ENCODE results near the gene SPATA13.

Gene SPATA13

DNA sequence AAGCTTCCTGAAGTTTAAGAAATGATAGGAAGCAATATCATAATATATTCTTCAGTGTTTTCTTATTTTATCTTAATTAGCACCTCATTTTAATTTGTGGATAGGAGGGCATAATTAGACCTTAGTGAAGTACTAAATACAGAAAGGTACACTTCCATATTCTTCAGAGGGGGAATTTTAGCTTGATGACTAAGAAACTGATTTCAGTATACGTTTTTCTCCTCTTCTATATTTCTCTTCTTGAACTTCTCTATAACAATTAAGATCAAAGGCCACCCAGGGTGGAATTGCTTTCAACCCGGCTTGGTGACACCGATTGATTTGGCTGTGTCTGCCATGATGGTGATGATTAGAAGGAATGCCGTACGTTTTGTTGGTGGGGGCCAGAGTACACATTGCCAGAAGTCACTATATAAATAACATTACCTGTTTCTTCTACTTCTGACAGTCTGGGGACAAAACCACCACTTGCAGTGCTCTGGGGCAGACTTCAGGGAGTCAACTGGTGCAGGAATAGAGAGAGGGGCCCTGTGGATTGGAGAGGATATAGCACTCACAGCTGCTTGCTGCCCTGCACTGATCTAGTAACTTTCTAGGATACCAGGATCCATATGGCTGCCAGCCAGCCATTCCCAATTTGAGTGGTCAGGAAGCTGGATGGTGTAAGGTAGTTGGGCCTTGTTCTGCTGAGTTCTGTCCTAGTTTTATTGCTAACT lies 73.8 kb downstream of the SPATA13 start:
- TF ChIP-seq, protein P1, sequence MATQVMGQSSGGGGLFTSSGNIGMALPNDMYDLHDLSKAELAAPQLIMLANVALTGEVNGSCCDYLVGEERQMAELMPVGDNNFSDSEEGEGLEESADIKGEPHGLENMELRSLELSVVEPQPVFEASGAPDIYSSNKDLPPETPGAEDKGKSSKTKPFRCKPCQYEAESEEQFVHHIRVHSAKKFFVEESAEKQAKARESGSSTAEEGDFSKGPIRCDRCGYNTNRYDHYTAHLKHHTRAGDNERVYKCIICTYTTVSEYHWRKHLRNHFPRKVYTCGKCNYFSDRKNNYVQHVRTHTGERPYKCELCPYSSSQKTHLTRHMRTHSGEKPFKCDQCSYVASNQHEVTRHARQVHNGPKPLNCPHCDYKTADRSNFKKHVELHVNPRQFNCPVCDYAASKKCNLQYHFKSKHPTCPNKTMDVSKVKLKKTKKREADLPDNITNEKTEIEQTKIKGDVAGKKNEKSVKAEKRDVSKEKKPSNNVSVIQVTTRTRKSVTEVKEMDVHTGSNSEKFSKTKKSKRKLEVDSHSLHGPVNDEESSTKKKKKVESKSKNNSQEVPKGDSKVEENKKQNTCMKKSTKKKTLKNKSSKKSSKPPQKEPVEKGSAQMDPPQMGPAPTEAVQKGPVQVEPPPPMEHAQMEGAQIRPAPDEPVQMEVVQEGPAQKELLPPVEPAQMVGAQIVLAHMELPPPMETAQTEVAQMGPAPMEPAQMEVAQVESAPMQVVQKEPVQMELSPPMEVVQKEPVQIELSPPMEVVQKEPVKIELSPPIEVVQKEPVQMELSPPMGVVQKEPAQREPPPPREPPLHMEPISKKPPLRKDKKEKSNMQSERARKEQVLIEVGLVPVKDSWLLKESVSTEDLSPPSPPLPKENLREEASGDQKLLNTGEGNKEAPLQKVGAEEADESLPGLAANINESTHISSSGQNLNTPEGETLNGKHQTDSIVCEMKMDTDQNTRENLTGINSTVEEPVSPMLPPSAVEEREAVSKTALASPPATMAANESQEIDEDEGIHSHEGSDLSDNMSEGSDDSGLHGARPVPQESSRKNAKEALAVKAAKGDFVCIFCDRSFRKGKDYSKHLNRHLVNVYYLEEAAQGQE (IDR thresholded peaks at IDR 0.05; ENCODE audit: insufficient read depth in 1 of 2, low read depth in 2 of 2, low read length in 2 of 2): no peak
- no peak for TF ChIP-seq POLR2AphosphoS5 (IDR thresholded peaks at IDR 0.05; ENCODE audit: low read depth, low read length)
- TF ChIP-seq TAF1 (IDR thresholded peaks at IDR 0.05; ENCODE audit: borderline replicate concordance, insufficient read depth, low read length): no peak
- no peak for TF ChIP-seq SIN3A (IDR thresholded peaks at IDR 0.05; ENCODE audit: borderline replicate concordance, insufficient read depth, low read length)

DNA sequence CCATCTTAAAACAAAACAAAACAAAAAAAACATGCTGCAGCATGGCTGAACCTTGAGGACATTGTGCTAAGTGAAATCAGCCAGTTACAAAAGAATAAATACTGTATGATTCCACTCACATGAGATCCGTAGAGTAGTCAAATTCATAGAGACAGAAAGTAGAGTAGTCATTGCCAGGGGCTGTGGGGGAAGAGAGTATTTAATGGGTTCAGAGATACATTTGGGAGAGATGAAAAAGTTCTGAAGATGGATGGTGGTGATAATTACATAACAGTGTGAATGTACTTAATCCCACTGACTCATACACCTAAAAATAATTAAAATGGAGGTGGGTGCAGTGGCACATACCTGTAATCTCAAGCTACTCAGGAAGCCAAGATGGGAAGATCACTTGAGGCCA lies 76.8 kb downstream of the SPATA13 start:
- TF ChIP-seq, protein P1 (IDR thresholded peaks at IDR 0.05; ENCODE audit: insufficient read depth in 1 of 2, low read depth in 2 of 2, low read length in 2 of 2): no peak
- TF ChIP-seq FOXP2 (optimal IDR thresholded peaks at IDR 0.05; ENCODE audit: borderline replicate concordance, extremely low read depth, extremely low read length, insufficient read depth): no peak
- TF ChIP-seq TAF1 (IDR thresholded peaks at IDR 0.05; ENCODE audit: borderline replicate concordance, insufficient read depth, low read length): no peak
- TF ChIP-seq POLR2AphosphoS5 (IDR thresholded peaks at IDR 0.05; ENCODE audit: low read depth, low read length): no peak
- no peak for TF ChIP-seq SIN3A (IDR thresholded peaks at IDR 0.05; ENCODE audit: borderline replicate concordance, insufficient read depth, low read length)

DNA sequence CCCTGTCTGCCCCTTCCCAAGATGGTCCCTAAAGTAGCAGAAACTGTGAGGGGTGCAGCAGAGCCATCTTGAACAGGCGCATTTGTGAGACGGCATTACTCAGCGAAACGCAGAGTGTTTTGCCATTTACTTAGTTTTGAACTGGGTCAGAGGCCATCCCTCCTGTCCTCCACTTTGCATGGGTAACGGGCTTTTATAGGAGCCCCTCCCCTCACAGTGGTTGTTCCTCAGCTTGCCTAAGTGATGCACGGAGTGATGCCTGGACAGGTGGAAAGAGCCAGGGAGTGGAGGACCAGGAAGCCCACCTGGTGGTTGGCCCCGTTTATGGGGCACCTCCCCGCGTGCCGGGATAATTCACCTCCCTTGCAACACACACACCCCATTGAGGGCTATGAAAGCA lies 80.8 kb downstream of the SPATA13 start:
- no peak for TF ChIP-seq FOXP2 (optimal IDR thresholded peaks at IDR 0.05; ENCODE audit: borderline replicate concordance, extremely low read depth, extremely low read length, insufficient read depth)
- TF ChIP-seq, protein P1 (IDR thresholded peaks at IDR 0.05; ENCODE audit: insufficient read depth in 1 of 2, low read depth in 2 of 2, low read length in 2 of 2): no peak
- TF ChIP-seq SIN3A (IDR thresholded peaks at IDR 0.05; ENCODE audit: borderline replicate concordance, insufficient read depth, low read length): no peak
- no peak for TF ChIP-seq POLR2AphosphoS5 (IDR thresholded peaks at IDR 0.05; ENCODE audit: low read depth, low read length)
- no peak for TF ChIP-seq TAF1 (IDR thresholded peaks at IDR 0.05; ENCODE audit: borderline replicate concordance, insufficient read depth, low read length)

DNA sequence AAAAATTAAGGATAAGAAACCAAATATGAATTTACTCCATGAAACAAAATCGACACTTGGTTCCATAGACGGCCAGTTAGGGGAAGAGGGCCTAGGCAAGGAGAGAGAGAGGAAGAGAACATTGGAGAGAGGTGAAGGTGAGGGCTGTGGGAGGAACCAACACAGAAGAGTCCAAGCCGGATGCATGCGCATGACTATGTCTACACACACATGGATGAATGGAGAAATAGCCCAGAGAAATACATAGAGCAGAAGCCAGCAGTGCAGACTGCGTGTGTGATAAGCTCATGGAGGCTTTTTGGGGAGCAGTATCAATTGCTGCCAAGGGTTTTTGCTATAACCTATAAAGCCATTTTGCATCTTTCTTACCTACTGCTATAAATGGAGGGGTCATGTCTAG lies 81.6 kb downstream of the SPATA13 start:
- TF ChIP-seq FOXP2 (optimal IDR thresholded peaks at IDR 0.05; ENCODE audit: borderline replicate concordance, extremely low read depth, extremely low read length, insufficient read depth) (no peak), POLR2AphosphoS5 (IDR thresholded peaks at IDR 0.05; ENCODE audit: low read depth, low read length) (no peak), TAF1 (IDR thresholded peaks at IDR 0.05; ENCODE audit: borderline replicate concordance, insufficient read depth, low read length) (no peak)

DNA sequence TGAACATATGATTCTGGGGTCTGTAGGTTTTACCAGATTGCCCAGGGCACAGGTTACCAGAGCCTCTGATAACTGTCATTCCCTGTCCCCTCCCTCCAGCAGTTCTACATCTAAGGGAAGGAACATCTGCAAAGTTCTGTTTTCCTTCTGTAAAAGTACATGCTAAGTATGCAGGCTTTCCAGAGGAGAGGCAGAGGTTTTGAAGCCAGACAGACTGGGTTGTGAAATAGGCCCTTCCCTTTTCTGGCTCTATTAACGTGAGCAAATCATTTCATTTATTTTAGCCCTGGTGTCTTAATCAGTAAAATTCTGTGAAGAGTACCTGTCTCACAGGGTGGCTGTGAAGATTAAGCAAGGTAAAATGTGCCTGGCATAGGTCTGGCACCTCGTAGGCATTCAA lies 82.8 kb downstream of the SPATA13 start:
- no peak for TF ChIP-seq FOXP2 (optimal IDR thresholded peaks at IDR 0.05; ENCODE audit: borderline replicate concordance, extremely low read depth, extremely low read length, insufficient read depth)

DNA sequence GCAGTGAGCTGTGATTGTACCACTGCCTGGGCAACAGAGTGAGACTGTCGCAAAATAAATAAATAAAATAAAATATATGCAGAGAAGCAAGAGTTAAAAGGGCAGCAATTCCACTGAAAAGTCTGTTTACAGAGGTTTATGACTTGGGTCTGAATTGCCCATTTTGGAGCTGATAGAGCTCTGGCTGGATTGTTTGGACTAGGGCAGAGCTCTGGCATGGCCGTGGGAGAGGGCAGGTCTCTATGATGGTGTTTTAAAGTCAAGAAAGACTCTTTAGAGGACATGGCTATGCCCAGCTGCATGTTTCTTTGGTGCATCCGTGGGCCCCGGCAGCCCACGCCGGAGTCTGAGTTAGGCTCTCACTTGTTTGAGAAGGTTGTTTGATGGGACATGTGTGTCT lies 84.3 kb downstream of the SPATA13 start:
- no peak for TF ChIP-seq FOXP2 (optimal IDR thresholded peaks at IDR 0.05; ENCODE audit: borderline replicate concordance, extremely low read depth, extremely low read length, insufficient read depth)
- no peak for TF ChIP-seq POLR2AphosphoS5 (IDR thresholded peaks at IDR 0.05; ENCODE audit: low read depth, low read length)
- no peak for TF ChIP-seq SIN3A (IDR thresholded peaks at IDR 0.05; ENCODE audit: borderline replicate concordance, insufficient read depth, low read length)
- no peak for TF ChIP-seq TAF1 (IDR thresholded peaks at IDR 0.05; ENCODE audit: borderline replicate concordance, insufficient read depth, low read length)
- TF ChIP-seq, protein P1 (IDR thresholded peaks at IDR 0.05; ENCODE audit: insufficient read depth in 1 of 2, low read depth in 2 of 2, low read length in 2 of 2): no peak

Data from PFSK-1 (cell line).